Upper lobe of right lung (tissue), 1 donor: ENCODE measurements around the gene ERVFRD-1. TPM values are rescaled to one million over a fixed set of nuclear protein-coding genes. Genes with fewer than 3 reads are reported as not detected.
A peak's percentile ranks its signal among the peaks of the same experiment; 100 is the strongest.

Source experiments
- ATAC-seq: fragments of 200-7000 bp; cut with Tn5 transposase; one replicate; pipeline ENCODE4 v1.9.1; 2020; ENCODE audit warnings: mild to moderate bottlenecking, moderate library complexity
- DNase-seq: peaks from one replicate; pipeline ENCODE4 v3.0.0-alpha.2; 2020
- H3K27ac ChIP-seq: fragments of 200-600 bp; one replicate; pipeline ENCODE4 v1.8.0; 2022
- H3K27me3 ChIP-seq: fragments of 200-600 bp; one replicate; pipeline ENCODE4 v1.8.0; 2022; ENCODE audit warnings: mild to moderate bottlenecking
- H3K36me3 ChIP-seq: fragments of 200-600 bp; one replicate; pipeline ENCODE4 v1.8.0; 2022
- H3K4me1 ChIP-seq: fragments of 200-600 bp; one replicate; pipeline ENCODE4 v1.8.0; 2022
- H3K4me3 ChIP-seq: fragments of 200-600 bp; one replicate; pipeline ENCODE4 v1.8.0; 2022; ENCODE audit warnings: mild to moderate bottlenecking
- H3K9me3 ChIP-seq: fragments of 200-600 bp; one replicate; pipeline ENCODE4 v1.8.0; 2022
- CTCF ChIP-seq: fragments of 200-600 bp; IDR thresholded peaks from one replicate; pipeline ENCODE4 v1.8.0; 2022; ENCODE audit warnings: antibody characterized with exemption
- intact Hi-C: fragments of 100-400 bp; cut with DNase I; formaldehyde crosslinking; loops from one replicate; pipeline ENCODE4 v1.11.0; 2022
- total RNA-seq: library from RNA; stranded (reverse); fragmentation: NEBNext Ultra II Directional; extraction: Animal tissue kit (Norgen Biotek cat#: 25700); gene quantifications from one replicate; pipeline ENCODE4 v1.2.1, GENCODE V29; 2021
- donor health status: DM: no; HTN: yes; CAD: no; lungs with severe emphysema.

The ERVFRD-1 gene
- total RNA-seq, 1 donor from 2014 or later, result 0.55 TPM

GRCh38 chr6:11097476-11097875, 14.0 kb downstream of the ERVFRD-1 start:
- intact Hi-C loops, result no loop called here
- Histone ChIP-seq H3K4me1 (peaks cover 12% of the 10 kb centered on the region), H3K36me3 (no peaks in the 10 kb centered on the region), H3K27me3 (no peaks in the 10 kb centered on the region), H3K4me3 (no peak overlapping the region), H3K9me3 (no peaks in the 10 kb centered on the region), H3K27ac (no peak overlapping the region)
- ATAC-seq (no peak), DNase-seq (no peak)
- no peak for TF ChIP-seq CTCF

GRCh38 chr6:11096109-11096508, 15.4 kb downstream of the ERVFRD-1 start:
- H3K36me3 ChIP-seq, result no peaks in the 10 kb centered on the region
- no peak for TF ChIP-seq CTCF
- no peak overlapping the region for H3K4me3 ChIP-seq
- peaks cover 12% of the 10 kb centered on the region for H3K4me1 ChIP-seq
- DNase-seq, result no peak
- no peaks in the 10 kb centered on the region for H3K9me3 ChIP-seq
- no peak for ATAC-seq
- intact Hi-C loops, result no loop called here
- H3K27ac ChIP-seq, result no peak overlapping the region
- H3K27me3 ChIP-seq, result no peaks in the 10 kb centered on the region

- ATAC-seq, result no peak
These were observed 16.6 kb downstream of the ERVFRD-1 start for GRCh38 chr6:11094941-11095340.

GRCh38 chr6:11094411-11094851, 17.1 kb downstream of the ERVFRD-1 start:
- peak; percentile 71 for DNase-seq

More at GRCh38 chr6:11094941-11095340, 16.6 kb downstream of the ERVFRD-1 start:
- Histone ChIP-seq H3K4me1 (peaks cover 12% of the 10 kb centered on the region), H3K9me3 (no peaks in the 10 kb centered on the region), H3K36me3 (no peaks in the 10 kb centered on the region), H3K4me3 (peak overlapping the region; percentile 99), H3K27ac (peak overlapping the region; percentile 99), H3K27me3 (no peaks in the 10 kb centered on the region)
- no peak for TF ChIP-seq CTCF
- intact Hi-C loops, result no loop called here
- DNase-seq, result no peak

GRCh38 chr6:11093626-11094410, 17.7 kb downstream of the ERVFRD-1 start, which contains the start of gene SMIM13:
SMIM13 (plus strand) TSS chr6:11093834; CDS start chr6:11094314, 480 bp downstream.
- no peaks in the 10 kb centered on the region for H3K9me3 ChIP-seq

More at GRCh38 chr6:11094411-11094851, 17.1 kb downstream of the ERVFRD-1 start:
- Histone ChIP-seq H3K9me3 (no peaks in the 10 kb centered on the region), H3K27me3 (no peaks in the 10 kb centered on the region), H3K4me3 (peak overlapping the region; percentile 99), H3K4me1 (peaks cover 12% of the 10 kb centered on the region), H3K27ac (peak overlapping the region; percentile 99), H3K36me3 (no peaks in the 10 kb centered on the region)
- peak; percentile 11 for ATAC-seq
- TF ChIP-seq CTCF, result no peak
- intact Hi-C loops, result no loop called here

More at GRCh38 chr6:11093626-11094410, 17.7 kb downstream of the ERVFRD-1 start, which contains the start of gene SMIM13:
- Histone ChIP-seq H3K36me3 (no peaks in the 10 kb centered on the region), H3K4me1 (peaks cover 12% of the 10 kb centered on the region), H3K27ac (peak within 1 kb of the TSS; percentile 99), H3K4me3 (peak within 1 kb of the TSS; percentile 99), H3K27me3 (no peaks in the 10 kb centered on the region)
- intact Hi-C loops, result no loop called here
- peak; percentile 45 for TF ChIP-seq CTCF
- peak; percentile 98 for ATAC-seq
- peak; percentile 98 for DNase-seq
